Mesendoderm (in vitro differentiated cells): Measurements from ENCODE around the gene ZDHHC8.

Source experiments
- DNase-seq: peaks from one replicate; pipeline ENCODE4 v3.0.0; 2013
- H2AK5ac ChIP-seq: 2 replicates; pipeline ENCODE4 v1.6.1; 2013; ENCODE audit warnings: low read length, inconsistent platforms
- H2BK120ac ChIP-seq: 2 replicates; pipeline ENCODE4 v1.6.1; 2013; ENCODE audit warnings: low read depth, mild to moderate bottlenecking, low read length, moderate library complexity, mixed read lengths
- H2BK15ac ChIP-seq: replicated peaks from 2 replicates; pipeline ENCODE4 v1.6.1; 2013; ENCODE audit warnings: low read depth, mild to moderate bottlenecking, moderate library complexity
- H2BK5ac ChIP-seq: 2 replicates; pipeline ENCODE4 v1.6.1; 2013; ENCODE audit warnings: low read length, inconsistent platforms
- H3K18ac ChIP-seq: 2 replicates; pipeline ENCODE4 v1.6.1; 2013; ENCODE audit warnings: mild to moderate bottlenecking, low read length, mixed read lengths
- H3K23ac ChIP-seq: one replicate; pipeline ENCODE4 v1.6.1; 2013; ENCODE audit warnings: low read length
- H3K27ac ChIP-seq: 2 replicates; pipeline ENCODE4 v1.5.1; 2013; ENCODE audit warnings: low read depth, mild to moderate bottlenecking, inconsistent platforms, low read length, moderate library complexity
- H3K27me3 ChIP-seq: 2 replicates; pipeline ENCODE4 v1.6.1; 2013; ENCODE audit warnings: low read length, control low read depth, mild to moderate bottlenecking, inconsistent platforms; ENCODE audit not compliant: insufficient read depth, poor library complexity
- H3K36me3 ChIP-seq: 2 replicates; pipeline ENCODE4 v1.6.1; 2013; ENCODE audit warnings: low read length, inconsistent platforms; ENCODE audit not compliant: control insufficient read depth, insufficient read depth
- H3K4ac ChIP-seq: one replicate; pipeline ENCODE4 v1.6.1; 2013; ENCODE audit warnings: low read depth, mild to moderate bottlenecking, low read length, moderate library complexity
- H3K4me1 ChIP-seq: 2 replicates; pipeline ENCODE4 v1.6.1; 2013; ENCODE audit warnings: low read depth, low read length, inconsistent platforms; ENCODE audit not compliant: control insufficient read depth
- H3K4me2 ChIP-seq: 2 replicates; pipeline ENCODE4 v1.6.1; 2013; ENCODE audit warnings: low read length
- H3K4me3 ChIP-seq: 2 replicates; pipeline ENCODE4 v1.5.1; 2013; ENCODE audit warnings: mild to moderate bottlenecking, low read length
- H3K56ac ChIP-seq: one replicate; pipeline ENCODE4 v1.6.1; 2013; ENCODE audit warnings: low read length
- H3K79me1 ChIP-seq: 2 replicates; pipeline ENCODE4 v1.6.1; 2013; ENCODE audit warnings: low read length, inconsistent platforms
- H3K79me2 ChIP-seq: 2 replicates; pipeline ENCODE4 v1.6.1; 2013; ENCODE audit warnings: mild to moderate bottlenecking, low read length; ENCODE audit not compliant: control insufficient read depth, insufficient read depth
- H3K9ac ChIP-seq: 2 replicates; pipeline ENCODE4 v1.6.1; 2013; ENCODE audit warnings: low read length, inconsistent platforms
- H4K5ac ChIP-seq: one replicate; pipeline ENCODE4 v1.6.1; 2013; ENCODE audit warnings: low read length
- H4K8ac ChIP-seq: one replicate; pipeline ENCODE4 v1.6.1; 2013; ENCODE audit warnings: low read depth, mild to moderate bottlenecking, control low read depth, low read length, moderate library complexity
- WGBS: extraction: QIAGEN DNeasy Blood & Tissue Kit; methylation state at CpG from one replicate; pipeline ENCODE4 v1.1.7; 2013; ENCODE audit warnings: low lambda C conversion rate, missing lambda C conversion rate; ENCODE audit not compliant: insufficient coverage; ENCODE audit errors: extremely low coverage; 5-methylcytosine and 5-hydroxymethylcytosine counted together

Gene ZDHHC8

DNA sequence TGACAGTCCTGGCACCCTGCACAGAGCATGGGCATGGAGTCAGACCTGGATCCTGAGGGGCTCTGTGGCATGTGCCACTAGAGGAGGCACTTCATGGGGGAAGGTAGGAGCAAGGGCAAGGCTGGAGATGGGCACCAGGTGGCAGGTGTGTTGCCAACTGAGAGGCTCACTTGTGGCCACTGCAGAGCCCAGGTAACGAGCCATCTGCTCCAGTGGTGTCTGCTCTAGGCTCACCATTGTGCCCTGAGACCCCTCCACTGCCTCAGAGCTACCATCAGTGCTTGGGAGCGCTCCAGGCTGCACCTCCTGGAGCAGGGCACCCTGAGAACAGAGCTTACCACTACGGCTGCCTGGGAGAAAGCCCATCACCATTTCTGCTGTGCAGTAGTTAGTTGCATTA, 1.3 kb upstream of the ZDHHC8 start:
- DNase-seq, result peak; percentile 32

DNA sequence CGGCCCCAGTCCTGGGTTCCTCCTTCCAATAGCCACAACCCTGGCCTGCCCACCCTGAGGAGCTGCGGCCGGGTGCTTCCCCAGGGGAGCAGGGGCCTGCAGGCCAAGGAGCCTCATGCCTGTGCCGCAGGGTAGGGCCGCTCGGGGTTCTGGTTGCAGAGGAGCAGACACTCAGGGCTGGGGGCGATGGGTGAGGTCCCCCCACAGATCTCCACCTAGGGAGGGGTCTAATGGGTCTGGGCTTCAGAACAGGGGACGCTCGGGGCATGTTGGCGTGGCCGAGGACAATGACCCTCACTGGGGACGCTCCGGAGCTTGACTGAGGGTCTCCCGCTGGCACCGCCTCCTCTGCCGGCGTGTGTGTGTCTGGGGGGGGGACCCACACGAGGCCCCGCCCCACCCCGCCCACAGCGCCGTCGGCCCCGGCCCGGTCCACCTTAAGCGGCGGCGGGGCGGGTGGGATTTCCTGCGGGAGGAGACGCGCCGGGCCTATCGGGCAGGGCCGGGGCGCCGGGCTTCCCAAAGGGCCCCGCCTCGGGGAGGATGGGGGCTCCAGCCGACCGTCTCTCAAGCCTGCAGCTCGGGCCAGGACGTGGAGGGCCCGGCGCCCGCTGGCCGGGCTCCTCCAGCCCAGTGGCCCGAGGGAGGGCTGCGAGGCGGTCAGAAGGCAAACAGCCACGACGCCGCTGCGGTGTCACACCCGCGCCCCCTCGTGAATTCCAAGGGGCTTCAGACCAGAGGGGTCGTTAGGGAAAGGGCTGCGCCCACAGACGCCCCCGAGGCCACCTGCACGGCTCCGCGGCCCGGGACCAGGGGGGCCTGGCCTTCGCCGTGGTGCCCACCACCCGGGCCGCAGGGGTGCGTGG, 640 bp upstream of the ZDHHC8 start:
- Histone ChIP-seq H3K27ac (peak overlapping the region; percentile 46), H3K23ac (peak overlapping the region; percentile 45), H4K5ac (no peak overlapping the region), H4K8ac (no peak overlapping the region), H3K79me2 (no peaks in the 10 kb centered on the region), H3K56ac (peak overlapping the region; percentile 84), H3K4me2 (peak overlapping the region; percentile 91), H3K27me3 (no peaks in the 10 kb centered on the region), H3K18ac (peak overlapping the region; percentile 81), H3K79me1 (peaks cover 2% of the 10 kb centered on the region), H2AK5ac (no peak overlapping the region), H3K4me1 (no peaks in the 10 kb centered on the region), H3K4me3 (peak overlapping the region; percentile 69), H3K36me3 (peaks cover 5% of the 10 kb centered on the region), H2BK120ac (peak overlapping the region; percentile 29), H3K4ac (peak overlapping the region; percentile 66), H2BK5ac (no peak overlapping the region), H3K9ac (peak overlapping the region; percentile 88), H2BK15ac (no peak overlapping the region)
- WGBS, result no CpG with 5 or more reads among the region's 70 CpGs
- DNase-seq, result peak; percentile 65

More for the DNA sequence above, 1.3 kb upstream of the ZDHHC8 start:
- H2BK5ac ChIP-seq, result no peak overlapping the region
- H3K4me3 ChIP-seq, result no peak overlapping the region
- H3K36me3 ChIP-seq, result peaks cover 9% of the 10 kb centered on the region
- no peak overlapping the region for H3K9ac ChIP-seq
- H2AK5ac ChIP-seq, result no peak overlapping the region
- no peak overlapping the region for H2BK120ac ChIP-seq
- no peak overlapping the region for H3K4me2 ChIP-seq
- WGBS, result no CpG with 5 or more reads among the region's 3 CpGs
- H3K18ac ChIP-seq, result no peak overlapping the region
- peak overlapping the region; percentile 6 for H3K23ac ChIP-seq
- no peak overlapping the region for H3K56ac ChIP-seq
- H3K79me2 ChIP-seq, result no peaks in the 10 kb centered on the region
- H4K8ac ChIP-seq, result no peak overlapping the region
- H4K5ac ChIP-seq, result no peak overlapping the region
- no peak overlapping the region for H3K27ac ChIP-seq
- no peaks in the 10 kb centered on the region for H3K27me3 ChIP-seq
- H3K79me1 ChIP-seq, result peaks cover 2% of the 10 kb centered on the region
- no peak overlapping the region for H2BK15ac ChIP-seq
- no peak overlapping the region for H3K4ac ChIP-seq
- H3K4me1 ChIP-seq, result no peaks in the 10 kb centered on the region

DNA sequence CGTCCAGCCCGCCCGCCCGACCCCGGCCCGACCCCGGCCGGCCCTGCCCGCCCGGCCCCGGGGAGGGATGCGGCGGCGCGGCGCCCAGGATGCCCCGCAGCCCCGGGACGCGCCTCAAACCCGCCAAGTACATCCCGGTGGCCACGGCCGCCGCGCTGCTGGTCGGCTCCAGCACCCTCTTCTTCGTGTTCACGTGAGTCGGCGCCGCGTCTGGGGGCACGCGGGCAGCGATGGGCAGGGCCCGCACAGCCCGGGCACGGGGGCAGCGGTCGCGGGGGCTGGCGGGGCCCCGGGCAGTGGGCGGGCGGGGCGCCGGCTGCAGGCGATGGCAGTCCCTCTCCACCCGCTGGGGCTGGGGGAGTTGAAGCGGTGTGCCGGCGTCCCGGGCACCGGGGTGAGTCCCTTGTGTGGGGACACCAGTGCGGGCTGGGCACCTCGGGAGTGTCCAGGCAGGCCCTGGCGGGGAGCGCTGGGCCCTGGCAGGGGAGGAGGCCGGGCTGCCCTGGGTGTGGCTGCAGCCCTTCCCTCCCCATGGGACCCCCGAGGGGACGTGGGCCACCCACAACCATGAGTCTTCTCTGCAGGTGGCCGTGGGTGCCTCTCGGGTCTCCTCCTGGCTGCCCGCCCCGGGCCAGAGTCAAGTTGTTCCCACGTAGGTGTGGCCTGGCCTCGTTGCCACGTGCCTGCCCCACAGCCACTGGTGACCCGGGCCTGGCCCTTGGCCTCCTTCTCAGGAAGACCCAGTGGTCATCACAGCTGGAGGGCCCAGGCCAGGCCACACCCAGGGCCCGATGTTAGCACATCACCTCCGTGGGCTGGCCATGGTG, 468 bp downstream of the ZDHHC8 start:
- no peak overlapping the region for H3K23ac ChIP-seq
- peak overlapping the region; percentile 82 for H3K9ac ChIP-seq
- H4K8ac ChIP-seq, result no peak overlapping the region
- H3K18ac ChIP-seq, result peak overlapping the region; percentile 30
- peaks cover 5% of the 10 kb centered on the region for H3K36me3 ChIP-seq
- H3K4me3 ChIP-seq, result peak overlapping the region; percentile 67
- no peak overlapping the region for H3K27ac ChIP-seq
- WGBS, result no CpG with 5 or more reads among the region's 72 CpGs
- no peaks in the 10 kb centered on the region for H3K4me1 ChIP-seq
- H3K27me3 ChIP-seq, result no peaks in the 10 kb centered on the region
- no peak overlapping the region for H2BK5ac ChIP-seq
- no peak overlapping the region for H2BK15ac ChIP-seq
- H2BK120ac ChIP-seq, result no peak overlapping the region
- no peaks in the 10 kb centered on the region for H3K79me2 ChIP-seq
- no peak overlapping the region for H3K4ac ChIP-seq
- peaks cover 6% of the 10 kb centered on the region for H3K79me1 ChIP-seq
- H3K56ac ChIP-seq, result peak overlapping the region; percentile 91
- DNase-seq, result no peak
- H3K4me2 ChIP-seq, result peak overlapping the region; percentile 79
- no peak overlapping the region for H4K5ac ChIP-seq
- H2AK5ac ChIP-seq, result no peak overlapping the region

DNA sequence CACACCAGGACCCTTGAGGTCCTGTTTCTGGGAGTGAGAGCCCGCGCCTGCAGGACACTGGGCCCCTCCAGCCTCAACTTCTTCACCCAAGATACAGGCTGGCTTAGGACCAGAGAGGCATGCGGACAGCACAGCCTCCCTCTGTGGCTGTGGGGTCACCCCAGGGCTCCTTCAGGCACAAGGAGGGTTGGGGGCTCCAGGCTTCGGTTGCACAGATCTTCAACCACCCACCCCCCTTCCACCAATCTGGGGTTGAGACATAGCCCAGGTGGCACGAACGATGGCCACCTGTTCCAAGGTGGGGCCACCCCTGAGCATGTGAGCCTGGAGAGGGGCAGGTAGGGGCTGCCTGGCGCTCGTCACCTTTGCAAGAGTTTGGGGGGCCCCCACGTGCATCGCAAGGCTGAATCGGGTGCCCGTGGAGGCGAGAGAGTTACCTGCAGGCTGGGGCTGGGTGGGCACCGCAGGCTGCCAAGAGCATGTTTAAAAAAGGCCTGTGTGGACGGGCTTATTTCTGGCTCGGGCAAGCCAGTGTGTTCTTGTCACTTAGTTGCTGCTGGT, 1.2 kb downstream of the ZDHHC8 start:
- H3K27me3 ChIP-seq, result no peaks in the 10 kb centered on the region
- no peak overlapping the region for H2BK15ac ChIP-seq
- H3K56ac ChIP-seq, result peak overlapping the region; percentile 91
- peaks cover 6% of the 10 kb centered on the region for H3K79me1 ChIP-seq
- no peak overlapping the region for H4K8ac ChIP-seq
- peak overlapping the region; percentile 82 for H3K9ac ChIP-seq
- H4K5ac ChIP-seq, result no peak overlapping the region
- WGBS, result no CpG with 5 or more reads among the region's 16 CpGs
- no peak overlapping the region for H2BK5ac ChIP-seq
- no peak overlapping the region for H3K4ac ChIP-seq
- DNase-seq, result no peak
- H3K36me3 ChIP-seq, result peaks cover 2% of the 10 kb centered on the region
- no peak overlapping the region for H2AK5ac ChIP-seq
- peak overlapping the region; percentile 79 for H3K4me2 ChIP-seq
- no peak overlapping the region for H3K23ac ChIP-seq
- H3K4me3 ChIP-seq, result no peak overlapping the region
- no peak overlapping the region for H3K18ac ChIP-seq
- H2BK120ac ChIP-seq, result no peak overlapping the region
- H3K4me1 ChIP-seq, result no peaks in the 10 kb centered on the region
- H3K27ac ChIP-seq, result no peak overlapping the region
- H3K79me2 ChIP-seq, result no peaks in the 10 kb centered on the region

DNA sequence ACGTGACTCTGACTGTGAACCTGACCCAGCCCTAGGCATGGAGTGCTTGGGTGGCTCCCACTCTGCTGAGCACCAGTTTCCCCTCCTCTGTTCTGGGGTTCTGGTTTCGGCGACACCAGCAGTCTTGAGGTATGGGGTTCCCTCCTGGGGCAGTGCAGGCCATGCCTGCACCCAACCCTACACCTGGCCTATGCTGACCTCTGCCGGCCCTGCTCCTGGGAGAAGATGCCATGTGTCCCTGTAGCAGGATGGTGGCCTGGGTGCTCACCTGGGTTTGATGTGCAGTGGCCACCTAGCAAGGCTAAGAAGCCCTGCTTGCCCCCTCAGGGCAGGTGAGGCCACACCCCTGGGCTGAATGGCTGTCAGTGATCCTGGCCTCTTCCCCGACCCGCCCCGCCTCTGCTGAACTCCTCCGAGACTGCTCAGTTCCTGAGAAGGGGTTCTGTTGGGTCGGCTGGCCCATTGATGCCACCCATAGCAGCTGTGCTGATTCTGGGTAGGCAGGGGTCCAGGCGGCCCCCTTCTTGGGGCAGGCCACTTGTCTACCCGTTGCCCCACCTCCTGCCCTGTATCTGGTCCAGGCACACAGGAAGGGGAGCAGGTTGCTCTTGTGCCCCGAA, 2.4 kb downstream of the ZDHHC8 start:
- Histone ChIP-seq H2BK120ac (no peak overlapping the region), H3K4me2 (no peak overlapping the region), H3K4ac (no peak overlapping the region), H4K5ac (no peak overlapping the region), H3K27me3 (no peaks in the 10 kb centered on the region), H3K9ac (no peak overlapping the region), H3K4me1 (no peaks in the 10 kb centered on the region), H3K27ac (no peak overlapping the region), H2AK5ac (no peak overlapping the region), H3K79me1 (peaks cover 6% of the 10 kb centered on the region), H3K23ac (no peak overlapping the region), H2BK5ac (no peak overlapping the region), H3K56ac (no peak overlapping the region), H3K79me2 (no peaks in the 10 kb centered on the region), H4K8ac (no peak overlapping the region), H3K18ac (no peak overlapping the region), H3K36me3 (no peaks in the 10 kb centered on the region), H2BK15ac (no peak overlapping the region), H3K4me3 (no peak overlapping the region)
- no CpG with 5 or more reads among the region's 12 CpGs for WGBS
- no peak for DNase-seq
